ENCODE data around the gene DNM2.
"Not testable (repeated sequence)": the region's sequence is repeated elsewhere in the genome, so short reads cannot be mapped to it uniquely, and the experiment has no call there.

DNM2 gene

DNA sequence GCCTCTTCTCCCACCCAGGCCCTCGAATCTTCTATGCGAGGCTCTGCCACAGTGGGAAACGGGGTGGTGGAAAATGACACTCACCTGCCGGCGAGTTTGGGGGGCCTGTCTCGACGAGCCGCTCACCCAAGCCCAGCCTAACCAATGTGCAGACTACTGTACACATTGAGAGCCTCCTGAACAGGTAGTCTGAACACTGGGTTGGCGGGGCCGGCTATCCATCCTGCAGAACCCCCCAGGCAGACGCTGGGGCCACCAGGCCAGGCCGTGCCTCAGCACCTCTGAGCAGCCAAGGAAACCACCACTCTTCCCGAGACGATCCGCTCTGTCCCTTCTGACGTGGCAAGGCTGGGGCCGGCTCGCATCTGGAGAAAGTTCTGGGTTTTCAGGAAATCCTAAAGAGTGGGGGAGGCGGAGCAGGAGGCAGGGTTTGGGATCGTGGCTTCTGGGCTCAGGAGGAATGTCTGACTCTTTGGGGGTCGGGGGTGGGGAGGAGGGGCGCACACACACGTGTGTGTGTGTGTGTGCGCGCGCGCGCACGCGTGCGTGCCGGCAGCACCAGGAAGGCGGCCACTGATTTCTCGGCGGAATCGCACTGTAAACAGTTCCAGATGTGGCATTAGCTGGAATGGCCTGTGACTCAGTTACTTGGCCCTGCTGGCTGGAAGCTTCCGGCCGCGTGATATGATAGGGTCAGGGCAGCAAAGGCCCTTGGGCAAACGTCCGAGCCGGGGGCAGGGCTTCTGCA lies 99.6 kb downstream of the DNM2 start:
- no peak for DNase-seq (ENCODE audit: low spot score)

DNA sequence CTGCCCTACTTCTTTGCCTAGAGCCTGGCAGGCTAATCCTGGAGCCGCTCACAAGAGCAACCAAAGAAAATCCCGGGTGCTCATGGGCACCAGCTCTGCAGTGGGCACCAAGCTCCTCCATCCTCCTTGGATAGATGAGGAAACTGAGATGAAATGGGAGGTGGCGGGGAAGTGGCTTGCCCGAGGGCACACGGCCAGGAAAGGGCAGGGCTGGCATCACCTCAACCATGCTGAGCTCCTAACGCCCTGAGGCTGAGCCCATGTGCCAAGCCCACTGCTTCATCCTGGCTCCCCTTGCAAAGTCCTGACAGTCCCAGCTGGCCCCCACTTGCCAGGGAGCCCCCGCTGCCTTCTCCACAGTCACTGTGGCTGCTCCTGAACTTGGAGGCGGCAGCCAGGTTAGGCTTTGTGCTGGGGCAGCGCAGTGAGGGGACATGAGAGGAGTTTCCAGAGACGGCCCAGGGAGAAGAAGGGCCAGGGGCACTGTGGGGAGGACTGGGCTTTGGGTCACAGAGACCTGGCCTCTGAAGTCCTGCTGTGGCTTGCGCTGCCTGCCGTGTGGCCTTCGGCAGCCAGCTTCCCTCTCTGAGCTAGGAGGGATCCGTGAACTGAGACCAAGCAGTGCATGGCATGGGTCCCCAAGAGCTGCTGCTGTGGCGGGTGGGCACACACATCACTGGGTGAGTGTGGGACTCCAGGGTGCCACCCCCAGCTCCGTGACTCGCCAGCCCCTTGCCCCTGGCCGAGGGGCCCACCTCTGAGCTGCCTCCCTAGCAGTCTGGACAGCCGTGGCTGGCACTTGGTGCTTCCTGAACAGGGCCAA lies 100.6 kb downstream of the DNM2 start:
- no peak for DNase-seq (ENCODE audit: low spot score)

DNA sequence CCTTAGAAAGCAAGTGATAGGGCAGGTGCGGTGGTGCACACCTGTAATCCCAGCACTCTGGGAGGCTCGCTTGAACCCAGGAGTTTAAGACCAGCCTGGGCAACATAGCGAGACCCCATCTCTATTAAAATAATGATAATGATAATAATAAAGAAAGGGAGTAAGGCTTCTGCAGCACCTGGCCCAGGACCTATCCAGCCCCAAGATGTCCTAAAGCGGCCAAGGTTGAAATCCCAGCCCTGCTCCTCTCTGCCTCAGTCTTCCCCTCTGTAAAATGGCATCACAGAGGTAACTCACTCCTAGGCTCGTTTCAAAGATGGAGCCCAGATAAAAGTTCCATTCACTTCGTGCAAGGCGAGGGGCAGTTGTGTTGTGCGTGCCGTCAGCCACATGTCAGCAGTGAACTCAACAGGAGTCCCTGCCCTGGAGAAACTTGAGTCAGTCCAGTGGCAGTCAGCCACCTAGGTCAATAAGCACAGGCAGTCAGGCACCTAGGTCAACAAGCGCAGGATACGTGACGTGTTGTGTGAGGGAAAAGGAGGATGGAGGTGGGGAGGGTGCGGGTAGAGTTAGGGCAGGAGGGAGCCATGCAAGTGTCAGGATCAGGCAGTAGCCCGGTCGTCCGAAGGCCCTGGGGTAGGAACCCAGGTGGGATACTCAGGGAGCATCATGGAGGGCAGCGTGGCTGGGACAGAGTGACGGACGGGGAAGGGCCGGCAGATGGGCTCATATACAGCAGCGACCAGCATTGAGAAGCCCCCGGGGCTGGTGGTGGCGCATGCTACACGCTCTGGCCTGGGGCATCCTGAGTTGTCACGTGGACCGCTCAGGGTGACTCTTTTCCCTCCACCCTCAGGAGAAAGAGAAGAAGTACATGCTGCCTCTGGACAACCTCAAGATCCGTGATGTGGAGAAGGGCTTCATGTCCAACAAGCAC lies 101.5 kb downstream of the DNM2 start:
- DNase-seq (ENCODE audit: low spot score) = no peak

DNA sequence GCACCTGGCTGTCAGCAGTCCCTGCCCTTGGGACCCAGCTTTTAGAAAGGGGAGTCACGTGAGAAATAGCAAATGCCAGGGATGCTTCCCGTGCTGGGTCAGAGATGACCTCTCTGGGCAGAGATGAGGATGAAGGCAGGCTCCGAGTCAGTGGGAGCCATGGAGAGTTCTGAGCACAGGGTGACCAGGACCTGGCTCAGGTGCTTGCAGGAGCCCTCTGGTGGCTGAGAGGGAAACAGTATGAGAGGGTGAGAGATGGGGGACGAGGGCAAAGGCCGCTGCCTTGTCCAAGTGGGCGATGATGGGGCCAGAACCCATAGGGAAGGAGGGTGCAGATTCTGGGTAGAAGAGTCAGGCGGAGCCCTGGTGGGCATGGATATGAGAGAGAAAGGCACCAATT lies 102.3 kb downstream of the DNM2 start:
- DNase-seq (ENCODE audit: low spot score) = peak; percentile 48

DNA sequence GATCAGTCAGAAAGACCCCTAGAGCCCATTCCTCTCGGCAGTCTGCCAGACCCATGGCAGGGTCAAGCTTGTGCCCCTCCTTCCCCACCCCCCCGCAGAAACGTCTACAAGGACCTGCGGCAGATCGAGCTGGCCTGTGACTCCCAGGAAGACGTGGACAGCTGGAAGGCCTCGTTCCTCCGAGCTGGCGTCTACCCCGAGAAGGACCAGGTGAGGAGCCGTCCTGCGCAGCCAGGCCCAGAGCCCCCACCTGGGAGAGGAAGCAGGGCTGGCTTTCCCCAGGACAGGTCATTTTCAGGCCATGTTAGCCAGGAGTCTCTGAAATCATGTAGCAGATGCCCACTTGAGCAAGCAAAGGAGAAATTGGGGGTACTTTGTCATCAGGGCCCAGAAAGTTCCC lies 105.8 kb downstream of the DNM2 start:
- DNase-seq (ENCODE audit: low spot score) = no peak

DNA sequence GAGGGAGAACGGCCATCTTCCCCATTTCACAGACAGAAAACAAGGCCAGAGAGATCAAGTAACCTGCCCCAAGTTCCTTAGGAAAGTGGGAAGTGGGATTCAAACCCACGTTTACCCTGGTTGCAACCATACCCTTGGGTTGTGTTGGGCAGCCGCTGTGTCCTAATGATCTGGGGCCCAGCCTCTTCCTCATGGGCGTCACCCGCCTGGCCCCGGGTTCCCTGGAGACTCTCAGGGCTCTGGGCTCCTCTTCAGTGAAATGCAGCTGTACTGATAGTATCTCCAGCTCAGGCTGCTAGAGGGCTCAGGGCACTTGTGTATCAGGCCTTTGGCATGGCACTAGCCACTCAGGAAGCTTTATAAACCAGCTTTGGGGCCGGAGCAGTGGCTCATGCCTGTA lies 108.4 kb downstream of the DNM2 start:
- DNase-seq (ENCODE audit: low spot score) = peak; percentile 32

DNA sequence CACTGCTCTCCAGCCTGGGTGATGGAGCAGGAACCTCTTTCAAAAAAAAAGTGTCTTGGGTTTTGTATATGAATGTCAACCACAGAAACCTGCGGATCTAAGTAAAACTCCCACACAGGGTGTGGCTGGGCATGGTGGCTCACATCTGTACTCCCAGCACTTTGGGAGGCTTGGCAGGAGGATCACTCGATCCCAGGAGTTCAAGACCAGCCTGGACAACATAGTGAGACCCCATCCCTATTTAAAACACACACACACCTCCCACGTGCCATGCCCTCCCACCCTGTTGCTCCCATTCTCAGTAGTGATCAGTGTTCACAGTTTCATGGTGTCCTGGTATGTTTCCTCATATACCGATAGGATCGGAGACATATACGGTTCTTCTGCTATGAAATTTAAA lies 109.0 kb downstream of the DNM2 start:
- no peak for DNase-seq (ENCODE audit: low spot score)

DNA sequence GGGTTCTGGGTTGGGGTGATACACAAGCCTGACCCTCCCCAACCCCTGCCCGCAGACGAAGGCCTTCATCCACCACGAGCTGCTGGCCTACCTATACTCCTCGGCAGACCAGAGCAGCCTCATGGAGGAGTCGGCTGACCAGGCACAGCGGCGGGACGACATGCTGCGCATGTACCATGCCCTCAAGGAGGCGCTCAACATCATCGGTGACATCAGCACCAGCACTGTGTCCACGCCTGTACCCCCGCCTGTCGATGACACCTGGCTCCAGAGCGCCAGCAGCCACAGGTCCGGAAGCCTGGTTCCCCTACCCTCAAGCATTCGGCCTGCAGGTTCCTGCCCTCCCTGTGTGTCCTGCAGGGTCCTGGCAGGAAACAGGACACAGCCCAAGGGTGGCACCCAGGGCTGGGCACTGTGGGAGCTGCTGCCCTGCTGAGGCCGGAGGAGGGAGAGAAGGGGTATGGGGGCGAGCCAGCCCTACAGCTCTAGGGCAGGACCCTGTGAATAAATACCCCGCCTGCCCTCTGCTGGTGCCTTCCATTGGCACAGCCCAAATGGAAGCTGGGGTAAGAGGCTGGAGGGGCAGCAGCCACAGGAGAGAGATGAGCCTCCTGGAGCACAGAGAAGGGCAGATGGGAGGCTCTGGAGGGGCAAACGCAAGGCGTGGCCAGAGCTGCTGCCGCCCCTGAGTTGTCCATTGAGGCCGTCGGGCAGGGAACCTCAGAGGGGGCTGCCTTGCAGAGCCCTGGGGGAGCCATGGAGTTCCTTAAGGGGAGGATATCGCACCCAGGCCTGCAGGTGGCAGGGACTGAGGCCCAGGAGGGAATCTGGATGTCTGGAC lies 111.3 kb downstream of the DNM2 start:
- no peak for DNase-seq (ENCODE audit: low spot score)

DNA sequence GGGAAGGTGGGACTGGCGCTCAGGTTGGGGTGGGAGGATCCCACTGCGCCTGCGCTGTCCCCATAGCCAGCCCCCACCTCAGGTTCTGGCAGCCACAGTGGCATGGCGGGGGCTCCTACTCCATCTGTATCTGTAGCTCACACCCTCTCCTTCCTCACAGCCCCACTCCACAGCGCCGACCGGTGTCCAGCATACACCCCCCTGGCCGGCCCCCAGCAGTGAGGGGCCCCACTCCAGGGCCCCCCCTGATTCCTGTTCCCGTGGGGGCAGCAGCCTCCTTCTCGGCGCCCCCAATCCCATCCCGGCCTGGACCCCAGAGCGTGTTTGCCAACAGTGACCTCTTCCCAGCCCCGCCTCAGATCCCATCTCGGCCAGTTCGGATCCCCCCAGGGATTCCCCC lies 112.1 kb downstream of the DNM2 start:
- no peak for DNase-seq (ENCODE audit: low spot score)

DNA sequence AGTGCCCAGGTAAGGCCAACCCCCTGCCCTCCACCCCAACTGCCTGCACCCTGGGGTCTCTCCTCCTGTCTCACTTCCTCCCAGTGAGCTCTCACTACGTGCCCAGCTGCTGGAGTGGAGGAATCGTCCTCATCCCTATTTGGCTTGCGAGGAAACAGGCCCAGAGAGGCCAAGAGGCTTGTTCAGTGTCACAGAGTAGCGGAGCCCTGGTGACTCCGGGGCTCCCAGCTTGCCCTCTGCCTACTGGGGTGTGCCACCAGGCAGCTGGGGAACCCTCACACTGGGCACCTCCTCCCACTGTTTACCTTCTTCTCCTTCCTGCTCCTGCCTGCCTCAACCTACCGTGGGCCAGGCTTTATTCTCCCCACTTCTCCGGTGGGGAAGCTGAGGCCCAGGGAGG lies 112.5 kb downstream of the DNM2 start:
- no peak for DNase-seq (ENCODE audit: low spot score)

DNA sequence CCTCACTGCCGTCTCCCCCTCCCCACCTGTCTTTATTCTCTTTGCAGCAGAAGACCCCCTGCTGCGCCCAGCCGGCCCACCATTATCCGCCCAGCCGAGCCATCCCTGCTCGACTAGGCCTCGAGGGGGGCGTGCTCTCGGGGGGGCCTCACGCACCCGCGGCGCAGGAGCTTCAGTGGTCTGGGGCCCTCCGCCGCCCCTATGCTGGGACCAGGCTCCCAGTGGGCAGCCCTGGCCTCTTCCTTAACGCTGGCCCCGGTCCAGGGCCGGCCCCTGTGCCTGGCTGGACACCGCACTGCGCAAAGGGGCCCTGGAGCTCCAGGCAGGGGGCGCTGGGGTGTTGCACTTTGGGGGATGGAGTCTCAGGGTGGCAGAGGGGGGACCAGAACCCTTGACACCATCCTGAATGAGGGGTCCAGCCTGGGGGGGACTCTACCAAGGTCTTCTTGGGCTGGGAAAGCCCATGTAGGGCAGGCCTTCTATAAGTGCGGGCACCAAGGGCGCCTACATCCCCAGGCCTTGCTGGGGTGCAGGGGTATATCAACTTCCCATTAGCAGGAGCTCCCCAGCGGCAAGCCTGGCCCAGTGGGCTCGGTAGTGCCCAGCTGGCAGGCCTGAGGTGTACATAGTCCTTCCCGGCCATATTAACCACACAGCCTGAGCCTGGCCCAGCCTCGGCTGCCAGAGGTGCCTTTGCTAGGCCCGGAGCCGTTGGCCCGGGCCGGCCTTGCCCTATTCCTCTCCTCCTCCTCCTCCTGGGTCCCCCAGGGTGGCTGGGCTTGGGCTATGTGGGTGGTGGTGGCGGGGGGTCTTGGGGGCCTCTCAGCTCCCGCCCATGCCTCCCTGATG lies 113.3 kb downstream of the DNM2 start:
- DNase-seq (ENCODE audit: low spot score) = no peak

DNA sequence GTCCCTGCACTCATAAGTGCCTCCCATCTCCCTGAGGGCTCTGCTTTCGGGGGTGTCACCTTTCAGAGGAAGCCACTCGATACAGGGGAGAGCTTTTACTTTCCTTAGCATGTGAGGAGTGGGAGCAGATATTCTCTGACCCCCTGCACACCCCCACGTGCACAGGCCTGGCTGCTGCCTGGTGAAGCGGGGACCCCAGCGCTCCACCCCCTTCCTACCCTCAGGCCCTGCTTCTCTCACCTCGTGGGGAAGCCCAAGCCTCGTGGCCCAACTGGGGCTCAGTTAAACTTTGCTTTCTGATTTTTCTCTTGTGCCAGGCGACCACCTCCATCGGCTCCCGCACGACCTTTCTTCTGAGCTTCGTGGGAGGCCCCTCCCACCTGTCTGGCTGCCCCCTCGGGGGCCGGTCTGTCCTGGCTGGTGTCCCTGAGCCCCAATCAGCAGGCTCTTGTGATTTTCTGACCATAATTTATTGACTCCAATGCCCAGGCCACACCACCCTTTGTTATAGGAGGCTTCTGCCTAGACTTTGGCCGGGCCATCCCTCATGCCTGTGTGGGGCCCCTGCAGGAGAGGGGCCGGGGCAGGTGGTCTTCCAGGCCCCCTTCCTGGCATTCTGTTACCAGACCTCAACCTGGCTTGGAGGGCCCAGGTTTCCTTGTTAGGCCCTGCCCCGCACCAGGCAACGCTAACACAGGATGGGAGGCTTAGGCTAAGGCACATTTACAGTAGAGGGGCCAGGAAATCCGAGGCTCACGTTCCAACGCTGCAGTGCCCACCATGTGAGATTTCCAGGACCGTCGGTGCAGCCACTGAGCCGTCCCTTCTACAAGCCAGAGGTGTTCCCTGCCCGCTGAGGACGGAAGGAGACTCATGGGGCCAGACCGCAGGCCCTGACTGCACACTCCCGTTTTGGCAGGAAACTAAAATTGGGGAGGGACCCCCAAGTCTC lies 114.4 kb downstream of the DNM2 start:
- no peak for DNase-seq (ENCODE audit: low spot score)

DNA sequence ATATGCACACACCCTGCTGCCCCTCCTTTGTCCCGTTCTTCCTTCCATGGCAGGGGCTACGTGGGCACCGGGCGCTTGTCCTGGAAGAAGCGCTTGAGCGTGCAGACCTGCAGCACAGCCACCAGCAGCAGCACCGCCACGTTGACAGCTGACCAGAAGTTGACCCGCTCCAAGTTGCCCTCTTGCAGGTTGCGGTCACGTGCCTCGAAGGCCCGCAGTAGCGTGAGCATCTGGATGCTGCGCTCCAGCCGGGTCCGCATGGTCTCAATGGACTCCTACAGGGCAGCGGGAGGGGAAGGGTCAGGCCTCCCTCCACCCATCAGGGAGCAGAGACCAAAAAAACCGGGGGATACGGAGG lies 115.0 kb downstream of the DNM2 start:
- DNase-seq (ENCODE audit: low spot score) = no peak

DNA sequence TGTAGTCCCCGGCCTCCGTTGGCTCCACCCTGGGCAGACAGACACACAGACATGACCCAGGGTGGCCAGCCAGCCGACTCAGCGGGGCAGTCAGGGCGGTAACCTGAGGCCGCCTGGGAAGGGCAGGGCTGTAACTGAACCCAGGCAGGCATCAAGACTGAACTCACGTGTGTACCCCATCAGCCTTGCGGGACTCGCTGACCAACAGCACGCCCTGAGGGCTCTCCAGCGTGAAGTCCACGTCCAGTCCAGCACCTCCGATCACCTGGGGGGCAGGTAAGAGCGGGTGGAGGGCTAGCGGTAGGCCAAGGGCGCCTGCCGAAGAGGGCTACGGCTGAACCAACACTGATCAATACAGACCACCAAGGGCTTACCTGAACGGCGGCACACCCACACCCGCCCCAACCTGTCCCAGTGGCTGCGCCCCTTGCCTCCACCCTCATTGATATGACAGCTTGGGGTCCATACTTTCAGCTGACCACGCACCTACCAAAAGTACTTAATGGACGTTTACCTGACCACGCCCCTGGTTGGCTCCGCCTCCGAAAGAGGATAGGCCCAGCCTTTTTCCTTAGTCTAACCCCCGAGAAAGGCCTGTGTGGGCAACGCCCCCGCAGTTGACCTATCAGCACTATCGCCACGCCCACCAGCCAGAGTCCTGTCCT lies 117.3 kb downstream of the DNM2 start:
- DNase-seq (ENCODE audit: low spot score) = peak; percentile 100

DNA sequence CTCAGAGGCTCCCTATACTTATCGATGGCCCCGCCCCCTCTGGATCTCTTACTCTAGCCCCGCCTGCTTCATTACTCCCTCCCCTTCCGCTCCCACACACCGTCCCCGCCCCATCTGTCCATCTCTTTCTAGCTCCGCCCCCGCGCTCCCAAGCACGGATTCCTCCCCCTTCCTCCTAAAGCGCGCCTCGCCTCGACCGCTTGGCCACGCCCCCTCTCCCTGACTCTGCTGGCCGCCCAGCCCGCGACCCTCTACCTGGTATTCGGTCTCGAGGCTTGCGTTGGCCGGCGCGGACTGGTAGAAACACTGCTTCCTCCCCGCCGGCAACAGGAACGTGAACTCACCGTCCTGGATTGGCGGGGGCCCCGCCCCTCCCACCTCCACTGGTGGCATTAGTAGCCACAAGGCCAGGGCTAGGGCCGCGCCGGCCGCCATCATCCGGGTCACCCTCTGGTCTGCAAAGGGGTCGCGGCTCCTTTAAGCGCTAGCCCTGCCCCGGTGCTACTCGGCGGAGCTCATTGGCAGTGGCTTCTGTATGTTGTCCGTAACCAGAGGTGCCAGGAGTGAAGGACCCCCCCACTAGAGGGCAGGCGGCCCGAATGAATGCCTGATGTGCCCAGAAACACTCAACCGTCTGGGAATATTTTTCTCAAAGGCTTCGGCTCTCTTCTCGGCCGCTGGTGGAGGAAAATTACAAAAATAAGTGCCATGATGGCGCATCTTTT lies 118.0 kb downstream of the DNM2 start, which contains the start of gene TMED1:
TMED1 (minus strand) TSS at position 459 of the 725 bp plus-strand sequence; CDS start at position 438, 21 bp downstream.
- DNase-seq (ENCODE audit: low spot score) = peak; percentile 94

DNA sequence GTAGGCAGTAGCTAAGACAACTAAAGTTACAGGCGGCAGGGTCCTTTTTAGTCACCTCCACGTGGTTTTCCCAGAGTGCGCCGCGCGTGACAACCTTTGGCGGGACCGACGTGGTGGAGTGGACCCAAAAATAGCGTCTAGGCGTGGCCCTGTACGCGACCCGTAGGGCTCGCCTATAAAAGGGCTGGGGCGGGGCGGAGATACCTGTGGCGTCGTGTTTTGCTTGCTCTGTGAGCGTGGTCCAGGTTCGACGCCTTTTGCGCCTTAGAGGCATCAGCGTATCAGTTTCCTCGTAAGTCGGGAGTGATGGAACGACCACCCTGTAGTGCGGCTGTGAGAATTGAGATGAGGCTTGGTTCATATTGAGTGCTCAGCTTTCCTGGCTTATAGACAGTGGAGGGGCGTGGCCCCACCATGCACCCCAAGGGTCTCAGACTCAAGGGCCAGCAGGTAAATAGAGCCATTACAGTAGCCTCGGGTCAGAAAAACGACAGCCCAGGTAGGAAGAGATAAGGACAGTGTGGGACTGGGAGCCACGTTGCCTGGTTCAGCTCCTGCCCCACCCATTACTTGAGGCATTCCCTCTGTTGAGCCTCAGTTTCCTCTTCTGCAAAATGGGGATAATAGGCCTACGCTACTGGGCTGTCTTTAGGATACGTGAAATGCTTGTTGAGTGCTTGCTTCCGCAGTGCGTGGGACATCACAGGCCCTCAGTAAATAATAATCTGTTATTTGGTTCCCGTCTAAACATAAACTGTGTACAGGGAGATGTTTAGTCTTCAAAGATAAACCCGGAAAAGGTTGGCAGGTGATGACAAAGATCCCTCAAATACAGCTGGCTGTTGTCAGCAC lies 118.8 kb downstream of the DNM2 start:
- DNase-seq (ENCODE audit: low spot score) = no peak

DNA sequence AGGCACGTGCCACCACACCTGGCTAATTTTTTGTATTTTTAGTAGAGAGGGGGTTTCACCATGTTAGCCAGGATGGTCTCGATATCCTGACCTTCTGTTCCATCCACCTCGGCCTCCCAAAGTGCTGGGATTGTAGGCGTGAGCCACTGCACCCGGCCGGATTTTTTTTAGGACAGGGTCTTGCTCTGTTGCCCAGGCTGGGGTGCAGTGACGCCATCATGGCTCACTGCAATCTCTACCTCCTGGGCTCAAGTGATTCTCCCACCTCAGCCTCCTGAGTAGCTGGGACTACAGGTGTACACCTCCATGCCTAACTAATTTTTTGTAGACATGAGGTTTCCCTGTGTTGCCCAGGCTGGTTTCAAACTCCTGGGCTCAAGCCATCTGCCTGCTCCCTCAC lies 119.8 kb downstream of the DNM2 start:
- not testable (repeated sequence) for DNase-seq (ENCODE audit: low spot score)

Data from hematopoietic multipotent progenitor cell treated with erythropoietin and hydrocortisone succinate and interleukin-3 and kit ligand, for 17 days (in vitro differentiated cells).